C4-2B (cell line): ENCODE measurements around the gene ARL8B.
A peak's percentile ranks its signal among the peaks of the same experiment; 100 is the strongest.
"Not testable (repeated sequence)": the region's sequence is repeated elsewhere in the genome, so short reads cannot be mapped to it uniquely, and the experiment has no call there.

ENCODE experiments used
- H3K27ac ChIP-seq: fragments of 450-650 bp; 2 replicates; pipeline ENCODE4 v1.5.1; 2017
- CTCF ChIP-seq: fragments of 450-650 bp; conservative IDR thresholded peaks from 2 replicates; pipeline ENCODE4 v1.5.1; 2017; ENCODE audit warnings: mild to moderate bottlenecking
- ZFX ChIP-seq: fragments of 450-650 bp; IDR thresholded peaks from 2 replicates; pipeline ENCODE4 v1.6.1; 2017

Gene ARL8B

GRCh38 chr3:5122030-5122740, at the start of gene ARL8B:
ARL8B (plus strand) TSS chr3:5122292; CDS start chr3:5122466, 174 bp downstream.
- peak within 1 kb of the TSS; percentile 84 for H3K27ac ChIP-seq

GRCh38 chr3:5073374-5074085, 48.6 kb upstream of the ARL8B start:
- no peak; the same call in 1 of the 2 replicates for TF ChIP-seq CTCF
- no peak for TF ChIP-seq ZFX

More at GRCh38 chr3:5122030-5122740, at the start of gene ARL8B:
- TF ChIP-seq CTCF (peak; percentile 97), ZFX (peak; percentile 31; the same call in 1 of the 2 replicates)

GRCh38 chr3:5078151-5078550, 43.9 kb upstream of the ARL8B start:
- no peak for TF ChIP-seq ZFX
- no peak for TF ChIP-seq CTCF
- H3K27ac ChIP-seq, result no peak overlapping the region

More at GRCh38 chr3:5073374-5074085, 48.6 kb upstream of the ARL8B start:
- no peak overlapping the region for H3K27ac ChIP-seq

GRCh38 chr3:5079761-5080160, 42.3 kb upstream of the ARL8B start:
- no peak for TF ChIP-seq CTCF
- TF ChIP-seq ZFX, result no peak
- no peak overlapping the region for H3K27ac ChIP-seq

GRCh38 chr3:5080779-5081550, 41.1 kb upstream of the ARL8B start:
- no peak for TF ChIP-seq CTCF
- no peak for TF ChIP-seq ZFX

GRCh38 chr3:5081973-5082788, 39.9 kb upstream of the ARL8B start:
- H3K27ac ChIP-seq, result not testable (repeated sequence)

More at GRCh38 chr3:5080779-5081550, 41.1 kb upstream of the ARL8B start:
- no peak overlapping the region for H3K27ac ChIP-seq

GRCh38 chr3:5082789-5083115, 39.3 kb upstream of the ARL8B start:
- H3K27ac ChIP-seq, result no peak overlapping the region
- TF ChIP-seq CTCF (no peak), ZFX (no peak)
